Measurements from ENCODE around the gene CDH4. TPM values are rescaled to one million over a fixed set of nuclear protein-coding genes. Genes with fewer than 3 reads are reported as not detected.

Gene CDH4
- polyA plus RNA-seq, 1 experiment: 1.5 TPM

- no peak overlapping the region for H3K4me3 ChIP-seq (ENCODE audit: low read depth, low read length)
These were observed 95.4 kb downstream of the CDH4 start for GRCh38 chr20:61347443-61347842.

GRCh38 chr20:61349447-61350165 lies 97.5 kb downstream of the CDH4 start:
- CTCF ChIA-PET: no interaction called here
- H3K36me3 ChIP-seq (ENCODE audit: control insufficient read depth, insufficient read depth, low read length): no peaks in the 10 kb centered on the region

More at GRCh38 chr20:61347443-61347842, 95.4 kb downstream of the CDH4 start:
- no peak for TF ChIP-seq CTCF (IDR thresholded peaks at IDR 0.05; ENCODE audit: insufficient read depth, low read depth, low read length)
- Histone ChIP-seq H3K27me3 (ENCODE audit: control insufficient read depth, insufficient read depth, low read length) (no peaks in the 10 kb centered on the region), H3K36me3 (ENCODE audit: control insufficient read depth, insufficient read depth, low read length) (no peaks in the 10 kb centered on the region)
- POLR2A ChIA-PET: no interaction called here
- CTCF ChIA-PET: no interaction called here
- DNase-seq (ENCODE audit: low read depth): no peak

GRCh38 chr20:61350500-61351250 lies 98.6 kb downstream of the CDH4 start:
- no peaks in the 10 kb centered on the region for H3K27me3 ChIP-seq (ENCODE audit: control insufficient read depth, insufficient read depth, low read length)
- DNase-seq (ENCODE audit: low read depth): no peak
- H3K4me3 ChIP-seq (ENCODE audit: low read depth, low read length): no peak overlapping the region
- CTCF ChIA-PET: no interaction called here
- no peaks in the 10 kb centered on the region for H3K36me3 ChIP-seq (ENCODE audit: control insufficient read depth, insufficient read depth, low read length)
- TF ChIP-seq CTCF (IDR thresholded peaks at IDR 0.05; ENCODE audit: insufficient read depth, low read depth, low read length): no peak
- POLR2A ChIA-PET: no interaction called here

More at GRCh38 chr20:61349447-61350165, 97.5 kb downstream of the CDH4 start:
- Histone ChIP-seq H3K27me3 (ENCODE audit: control insufficient read depth, insufficient read depth, low read length) (no peaks in the 10 kb centered on the region), H3K4me3 (ENCODE audit: low read depth, low read length) (no peak overlapping the region)
- DNase-seq (ENCODE audit: low read depth): no peak
- POLR2A ChIA-PET: interaction anchor here (0.7 kb wide), 1 partner anchor 170 kb away, joined by 4 read pairs; no protein-coding TSS in a partner anchor
- no peak for TF ChIP-seq CTCF (IDR thresholded peaks at IDR 0.05; ENCODE audit: insufficient read depth, low read depth, low read length)

- no peak overlapping the region for H3K4me3 ChIP-seq (ENCODE audit: low read depth, low read length)
- H3K27me3 ChIP-seq (ENCODE audit: control insufficient read depth, insufficient read depth, low read length): no peaks in the 10 kb centered on the region
- ChIA-PET POLR2A (no interaction called here), CTCF (no interaction called here)
- TF ChIP-seq CTCF (IDR thresholded peaks at IDR 0.05; ENCODE audit: insufficient read depth, low read depth, low read length): no peak
- no peaks in the 10 kb centered on the region for H3K36me3 ChIP-seq (ENCODE audit: control insufficient read depth, insufficient read depth, low read length)
- no peak for DNase-seq (ENCODE audit: low read depth)
These were observed 100.5 kb downstream of the CDH4 start for GRCh38 chr20:61352346-61353260.

Data from BJ (cell line).